Trophoblast cell (in vitro differentiated cells and primary cell): ENCODE measurements around the gene PLD2.

Experiments used
- DNase-seq, 2 donors: peaks; one replicate each; pipeline ENCODE4 v3.0.0-alpha.2; 2016
- H2AFZ ChIP-seq: 2 replicates; pipeline ENCODE4 v1.6.1; 2013; ENCODE audit warnings: low read length, moderate library complexity, mild to moderate bottlenecking; ENCODE audit not compliant: insufficient read depth, poor library complexity
- H2AK5ac ChIP-seq: 2 replicates; pipeline ENCODE4 v1.6.1; 2013; ENCODE audit warnings: mild to moderate bottlenecking, low read length
- H2BK120ac ChIP-seq: 2 replicates; pipeline ENCODE4 v1.6.1; 2013; ENCODE audit warnings: low read length, mild to moderate bottlenecking, moderate library complexity; ENCODE audit not compliant: insufficient read depth, poor library complexity
- H2BK12ac ChIP-seq: 2 replicates; pipeline ENCODE4 v1.6.1; 2013; ENCODE audit warnings: mild to moderate bottlenecking, low read length, moderate library complexity
- H2BK5ac ChIP-seq: 2 replicates; pipeline ENCODE4 v1.6.1; 2013; ENCODE audit warnings: low read length, low read depth, moderate library complexity, mild to moderate bottlenecking; ENCODE audit not compliant: poor library complexity
- H3K14ac ChIP-seq: 2 replicates; pipeline ENCODE4 v1.6.1; 2013; ENCODE audit warnings: mild to moderate bottlenecking, low read length
- H3K18ac ChIP-seq: 2 replicates; pipeline ENCODE4 v1.6.1; 2013; ENCODE audit warnings: mild to moderate bottlenecking, low read length
- H3K23ac ChIP-seq: 2 replicates; pipeline ENCODE4 v1.6.1; 2013; ENCODE audit warnings: low read length
- H3K27ac ChIP-seq: 2 replicates; pipeline ENCODE4 v1.5.1; 2013; ENCODE audit warnings: low read depth, mild to moderate bottlenecking, inconsistent platforms, low read length, moderate library complexity
- H3K27me3 ChIP-seq: 2 replicates; pipeline ENCODE4 v1.6.1; 2013; ENCODE audit warnings: inconsistent platforms, mild to moderate bottlenecking, low read length, moderate library complexity; ENCODE audit not compliant: insufficient read depth
- H3K36me3 ChIP-seq, 2 experiments: 1 replicate in 1 of 2; 2 replicates in 1 of 2; pipeline ENCODE4 v1.6.1; 2013; ENCODE audit warnings: low read length in 2 of 2, mild to moderate bottlenecking in 2 of 2, moderate library complexity in 1 of 2; ENCODE audit not compliant: insufficient read depth in 2 of 2, control insufficient read depth in 1 of 2
- H3K4ac ChIP-seq: 2 replicates; pipeline ENCODE4 v1.6.1; 2013; ENCODE audit warnings: low read depth, mild to moderate bottlenecking, low read length, moderate library complexity
- H3K4me1 ChIP-seq, 2 experiments: 1 replicate in 1 of 2; 2 replicates in 1 of 2; pipeline ENCODE4 v1.6.1; 2013; ENCODE audit warnings: low read length in 2 of 2, mild to moderate bottlenecking in 2 of 2, moderate library complexity in 1 of 2; ENCODE audit not compliant: insufficient read depth in 2 of 2, control insufficient read depth in 1 of 2
- H3K4me2 ChIP-seq: 2 replicates; pipeline ENCODE4 v1.6.1; 2013; ENCODE audit warnings: inconsistent platforms, mild to moderate bottlenecking, low read length, moderate library complexity
- H3K4me3 ChIP-seq: 2 replicates; pipeline ENCODE4 v1.5.1; 2013; ENCODE audit warnings: mild to moderate bottlenecking, low read depth, low read length, inconsistent platforms
- H3K79me1 ChIP-seq: one replicate; pipeline ENCODE4 v1.6.1; 2013; ENCODE audit warnings: low read length
- H3K79me2 ChIP-seq: 2 replicates; pipeline ENCODE4 v1.6.1; 2013; ENCODE audit warnings: low read length, mild to moderate bottlenecking; ENCODE audit not compliant: control insufficient read depth, insufficient read depth, poor library complexity
- H3K9ac ChIP-seq: 2 replicates; pipeline ENCODE4 v1.6.1; 2013; ENCODE audit warnings: mild to moderate bottlenecking, low read length
- H3K9me3 ChIP-seq: 2 replicates; pipeline ENCODE4 v1.6.1; 2013; ENCODE audit warnings: low read depth, mild to moderate bottlenecking, control low read depth, inconsistent platforms, low read length; ENCODE audit not compliant: insufficient read depth
- H4K12ac ChIP-seq: 2 replicates; pipeline ENCODE4 v1.6.1; 2013; ENCODE audit warnings: low read depth, mild to moderate bottlenecking, low read length, moderate library complexity
- H4K8ac ChIP-seq: 2 replicates; pipeline ENCODE4 v1.6.1; 2013; ENCODE audit warnings: low read depth, mild to moderate bottlenecking, low read length, moderate library complexity
- H4K91ac ChIP-seq: one replicate; pipeline ENCODE4 v1.6.1; 2013; ENCODE audit warnings: low read depth, mild to moderate bottlenecking, low read length, moderate library complexity
- WGBS: extraction: QIAGEN DNeasy Blood & Tissue Kit; methylation state at CpG from one replicate; pipeline ENCODE4 v1.1.7; 2013; ENCODE audit warnings: missing lambda C conversion rate; ENCODE audit not compliant: insufficient read length, insufficient coverage; ENCODE audit errors: extremely low coverage; 5-methylcytosine and 5-hydroxymethylcytosine counted together

PLD2 gene

GRCh38 chr17:4766723-4767122, 40.2 kb upstream of the PLD2 start:
- Histone ChIP-seq H3K18ac (no peak overlapping the region), H3K14ac (no peak overlapping the region), H3K79me2 (no peaks in the 10 kb centered on the region), H2AFZ (no peak overlapping the region), H3K27me3 (no peaks in the 10 kb centered on the region), H3K9ac (no peak overlapping the region), H2BK120ac (no peak overlapping the region), H3K4me2 (no peak overlapping the region), H2BK12ac (no peak overlapping the region), H4K91ac (no peak overlapping the region), H3K36me3 (no peaks in the 10 kb centered on the region), H3K4ac (no peak overlapping the region), H4K8ac (no peak overlapping the region), H3K9me3 (no peaks in the 10 kb centered on the region), H3K4me1 (no peaks in the 10 kb centered on the region), H3K23ac (no peak overlapping the region), H4K12ac (no peak overlapping the region), H3K79me1 (no peaks in the 10 kb centered on the region), H2AK5ac (no peak overlapping the region), H3K4me3 (no peak overlapping the region), H2BK5ac (no peak overlapping the region), H3K27ac (no peak overlapping the region)
- DNase-seq, result no peak
- WGBS, result no CpG with 5 or more reads among the region's 9 CpGs

GRCh38 chr17:4768298-4768697, 38.7 kb upstream of the PLD2 start:
- Histone ChIP-seq H3K9me3 (peaks cover 2% of the 10 kb centered on the region), H2BK5ac (no peak overlapping the region), H3K4me2 (no peak overlapping the region), H3K9ac (no peak overlapping the region), H2BK120ac (no peak overlapping the region), H4K8ac (no peak overlapping the region), H3K14ac (no peak overlapping the region), H2AFZ (no peak overlapping the region), H4K91ac (no peak overlapping the region), H3K4me1 (no peaks in the 10 kb centered on the region), H3K18ac (no peak overlapping the region), H2AK5ac (no peak overlapping the region), H3K4me3 (no peak overlapping the region), H3K36me3 (no peaks in the 10 kb centered on the region), H3K27ac (no peak overlapping the region), H3K4ac (no peak overlapping the region), H3K79me1 (no peaks in the 10 kb centered on the region), H3K23ac (no peak overlapping the region), H3K79me2 (no peaks in the 10 kb centered on the region), H3K27me3 (no peaks in the 10 kb centered on the region), H2BK12ac (no peak overlapping the region), H4K12ac (no peak overlapping the region)
- WGBS, result no CpG with 5 or more reads among the region's 6 CpGs
- DNase-seq, result peak in 1 of 2 donors; percentile 12

GRCh38 chr17:4769628-4770027, 37.3 kb upstream of the PLD2 start:
- H3K14ac ChIP-seq, result no peak overlapping the region
- H3K4ac ChIP-seq, result no peak overlapping the region
- DNase-seq, result no peak
- no peak overlapping the region for H3K4me3 ChIP-seq
- H2BK5ac ChIP-seq, result no peak overlapping the region
- no peaks in the 10 kb centered on the region for H3K79me1 ChIP-seq
- H3K4me2 ChIP-seq, result no peak overlapping the region
- no peaks in the 10 kb centered on the region for H3K27me3 ChIP-seq
- no peak overlapping the region for H2AFZ ChIP-seq
- H3K36me3 ChIP-seq, result no peaks in the 10 kb centered on the region
- no peak overlapping the region for H2BK12ac ChIP-seq
- peaks cover 2% of the 10 kb centered on the region for H3K9me3 ChIP-seq
- H4K12ac ChIP-seq, result no peak overlapping the region
- no peak overlapping the region for H2BK120ac ChIP-seq
- no peak overlapping the region for H3K27ac ChIP-seq
- H3K23ac ChIP-seq, result no peak overlapping the region
- H4K8ac ChIP-seq, result no peak overlapping the region
- no CpG with 5 or more reads among the region's 2 CpGs for WGBS
- H4K91ac ChIP-seq, result no peak overlapping the region
- no peaks in the 10 kb centered on the region for H3K4me1 ChIP-seq
- no peak overlapping the region for H2AK5ac ChIP-seq
- no peak overlapping the region for H3K9ac ChIP-seq
- no peaks in the 10 kb centered on the region for H3K79me2 ChIP-seq
- H3K18ac ChIP-seq, result no peak overlapping the region

GRCh38 chr17:4771519-4772234, 35.3 kb upstream of the PLD2 start, which contains the start of gene TM4SF5:
TSS of gene TM4SF5 (plus strand) at chr17:4771886. CDS start at chr17:4771923, 37 bp downstream.
- H4K12ac ChIP-seq, result no peak within 1 kb of the TSS
- H4K91ac ChIP-seq, result no peak within 1 kb of the TSS
- H3K18ac ChIP-seq, result no peak within 1 kb of the TSS
- H2AFZ ChIP-seq, result no peak within 1 kb of the TSS
- H3K23ac ChIP-seq, result no peak within 1 kb of the TSS
- H3K27ac ChIP-seq, result no peak within 1 kb of the TSS
- H4K8ac ChIP-seq, result no peak within 1 kb of the TSS
- H2BK120ac ChIP-seq, result no peak within 1 kb of the TSS
- no peaks in the 10 kb centered on the region for H3K79me1 ChIP-seq
- H3K4ac ChIP-seq, result no peak within 1 kb of the TSS
- H3K36me3 ChIP-seq, result no peaks in the 10 kb centered on the region
- H3K9ac ChIP-seq, result peak within 1 kb of the TSS; percentile 44
- H3K4me1 ChIP-seq, result no peaks in the 10 kb centered on the region
- no peak within 1 kb of the TSS for H3K14ac ChIP-seq
- H2AK5ac ChIP-seq, result no peak within 1 kb of the TSS
- no peak within 1 kb of the TSS for H2BK12ac ChIP-seq
- no peaks in the 10 kb centered on the region for H3K79me2 ChIP-seq
- H3K9me3 ChIP-seq, result peaks cover 2% of the 10 kb centered on the region
- peak in 1 of 2 donors; percentile 21 for DNase-seq
- WGBS, result no CpG with 5 or more reads among the region's 13 CpGs
- H3K27me3 ChIP-seq, result no peaks in the 10 kb centered on the region
- no peak within 1 kb of the TSS for H2BK5ac ChIP-seq
- no peak within 1 kb of the TSS for H3K4me2 ChIP-seq
- no peak within 1 kb of the TSS for H3K4me3 ChIP-seq
